Caco-2 (cell line): ENCODE data around the gene COL17A1. TPM values are rescaled to one million over a fixed set of nuclear protein-coding genes. Genes with fewer than 3 reads are reported as not detected.

ENCODE experiments used
- BruUV-seq: library from RNA; stranded (reverse); fragments of 400-500 nt; replicated peaks from 2 replicates; lab custom pipeline; 2021; lab: Mats Ljungman, UMichigan
- CTCF ChIA-PET: fragments of 300-600 bp; sonication (Branson Sonifier 250); formaldehyde crosslinking; loops from one replicate; lab custom pipeline; 2022; ENCODE audit warnings: antibody characterized with exemption; lab: Charles Lee
- POLR2A ChIA-PET: fragments of 300-600 bp; sonication (Branson Sonifier 250); formaldehyde crosslinking; loops from one replicate; lab custom pipeline; 2022; ENCODE audit warnings: antibody characterized with exemption; lab: Charles Lee
- DNase-seq, 2 experiments: peaks; one replicate each; pipeline versions ENCODE4 v3.0.0 to v3.0.0-alpha.2; 2020 to 2022
- H3K27me3 ChIP-seq: replicated peaks from 2 replicates; pipeline ENCODE4 v1.6.0; 2011; ENCODE audit warnings: low read length; ENCODE audit not compliant: control insufficient read depth, insufficient read depth
- H3K36me3 ChIP-seq: 2 replicates; pipeline ENCODE4 v1.5.1; 2011; ENCODE audit warnings: low read length; ENCODE audit not compliant: control insufficient read depth, insufficient read depth
- H3K4me1 ChIP-seq: fragments of 250-450 bp; sonication (Bioruptor Pico); 2 replicates; pipeline ENCODE4 v1.5.1; 2020; ENCODE audit warnings: mild to moderate bottlenecking
- H3K4me3 ChIP-seq: 2 replicates; pipeline ENCODE4 v1.5.1; 2011; ENCODE audit warnings: low read depth, mild to moderate bottlenecking, control low read depth, low read length
- H3K9me3 ChIP-seq: fragments of 250-450 bp; sonication (Bioruptor Pico); 2 replicates; pipeline ENCODE4 v1.5.1; 2020; ENCODE audit warnings: mild to moderate bottlenecking, moderate library complexity
- H3K27ac Mint-ChIP-seq: one replicate; pipeline ENCODE4 v1.8.0; 2022; ENCODE audit warnings: mixed read lengths; ENCODE audit not compliant: unreplicated experiment
- H3K27me3 Mint-ChIP-seq: one replicate; pipeline ENCODE4 v1.8.0; 2022; ENCODE audit warnings: mixed read lengths; ENCODE audit not compliant: insufficient read depth, unreplicated experiment
- H3K36me3 Mint-ChIP-seq: one replicate; pipeline ENCODE4 v1.8.0; 2022; ENCODE audit warnings: mild to moderate bottlenecking, mixed read lengths; ENCODE audit not compliant: insufficient read depth, unreplicated experiment
- H3K4me1 Mint-ChIP-seq: one replicate; pipeline ENCODE4 v1.8.0; 2022; ENCODE audit warnings: low read depth, mixed read lengths; ENCODE audit not compliant: unreplicated experiment
- H3K4me3 Mint-ChIP-seq: one replicate; pipeline ENCODE4 v1.8.0; 2022; ENCODE audit warnings: mild to moderate bottlenecking, moderate library complexity, mixed read lengths; ENCODE audit not compliant: unreplicated experiment
- H3K9me3 Mint-ChIP-seq: one replicate; pipeline ENCODE4 v1.8.0; 2022; ENCODE audit warnings: mixed read lengths; ENCODE audit not compliant: unreplicated experiment
- intact Hi-C: fragments of 100-400 bp; cut with micrococcal nuclease; formaldehyde crosslinking; loops from one replicate; pipeline ENCODE4 v1.10.0; 2022; ENCODE audit not compliant: unreplicated experiment
- total RNA-seq: library from RNA; stranded (reverse); gene quantifications from 2 replicates; pipeline ENCODE4 v1.2.3, GENCODE V29; 2022
- TF ChIP-seq, protein P1 (sequence below), 2 experiments: fragments of 200-600 bp in 1 of 2; IDR thresholded peaks; 1 replicate in 1 of 2; 2 replicates in 1 of 2; pipeline versions ENCODE4 v1.5.1 to v1.8.0; 2011 to 2022; ENCODE audit warnings: antibody characterized with exemption in 1 of 2, control low read depth in 1 of 2, inconsistent platforms in 1 of 2, low read depth in 1 of 2, low read length in 1 of 2, mild to moderate bottlenecking in 1 of 2, moderate library complexity in 1 of 2; ENCODE audit not compliant: insufficient read depth in 1 of 2, severe bottlenecking in 1 of 2, unreplicated experiment in 1 of 2

Gene COL17A1
- total RNA-seq, 1 experiment from 2014 or later, result 0.45 TPM

DNA sequence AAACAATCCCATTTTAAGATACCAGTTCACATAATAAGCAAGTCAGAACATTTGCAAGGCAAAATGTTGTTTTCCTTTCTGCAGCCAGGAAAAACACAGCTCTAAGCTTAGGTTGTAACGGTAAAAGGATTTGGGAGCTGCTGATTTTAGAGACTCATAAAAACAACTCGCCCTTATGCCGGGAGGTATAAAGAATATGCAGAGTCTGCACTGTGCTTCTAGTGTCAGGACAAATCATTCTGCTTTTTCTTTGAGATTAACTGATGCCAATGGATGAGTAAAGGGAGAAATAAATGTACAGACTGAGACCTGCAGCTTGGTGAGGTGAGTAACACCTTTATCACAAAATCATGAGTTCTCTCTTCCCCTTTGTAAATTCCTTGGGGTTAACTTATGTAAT lies 34.3 kb upstream of the COL17A1 start:
- DNase-seq, result no peak
- Histone ChIP-seq H3K4me1 (peaks cover 13% of the 10 kb centered on the region; the same call in 1 of the 2 replicates), H3K27me3 (no peaks in the 10 kb centered on the region), H3K4me3 (no peak overlapping the region), H3K36me3 (no peaks in the 10 kb centered on the region; the same call in 1 of the 2 replicates), H3K9me3 (no peaks in the 10 kb centered on the region)
- BruUV-seq, result no TSS peak
- H3K4me1 Mint-ChIP-seq, result no peaks in the 10 kb centered on the region
- intact Hi-C loops, result loop anchor here (2.0 to 5.0 kb wide), 4 partner anchors 39 to 138 kb away; no protein-coding TSS in a partner anchor
- H3K27ac Mint-ChIP-seq, result peak overlapping the region; percentile 96
- CTCF ChIA-PET, result no interaction called here
- H3K27me3 Mint-ChIP-seq, result no peaks in the 10 kb centered on the region
- no peak overlapping the region for H3K4me3 Mint-ChIP-seq
- H3K9me3 Mint-ChIP-seq, result no peaks in the 10 kb centered on the region
- no peaks in the 10 kb centered on the region for H3K36me3 Mint-ChIP-seq
- POLR2A ChIA-PET, result no interaction called here
- TF ChIP-seq, protein P1, sequence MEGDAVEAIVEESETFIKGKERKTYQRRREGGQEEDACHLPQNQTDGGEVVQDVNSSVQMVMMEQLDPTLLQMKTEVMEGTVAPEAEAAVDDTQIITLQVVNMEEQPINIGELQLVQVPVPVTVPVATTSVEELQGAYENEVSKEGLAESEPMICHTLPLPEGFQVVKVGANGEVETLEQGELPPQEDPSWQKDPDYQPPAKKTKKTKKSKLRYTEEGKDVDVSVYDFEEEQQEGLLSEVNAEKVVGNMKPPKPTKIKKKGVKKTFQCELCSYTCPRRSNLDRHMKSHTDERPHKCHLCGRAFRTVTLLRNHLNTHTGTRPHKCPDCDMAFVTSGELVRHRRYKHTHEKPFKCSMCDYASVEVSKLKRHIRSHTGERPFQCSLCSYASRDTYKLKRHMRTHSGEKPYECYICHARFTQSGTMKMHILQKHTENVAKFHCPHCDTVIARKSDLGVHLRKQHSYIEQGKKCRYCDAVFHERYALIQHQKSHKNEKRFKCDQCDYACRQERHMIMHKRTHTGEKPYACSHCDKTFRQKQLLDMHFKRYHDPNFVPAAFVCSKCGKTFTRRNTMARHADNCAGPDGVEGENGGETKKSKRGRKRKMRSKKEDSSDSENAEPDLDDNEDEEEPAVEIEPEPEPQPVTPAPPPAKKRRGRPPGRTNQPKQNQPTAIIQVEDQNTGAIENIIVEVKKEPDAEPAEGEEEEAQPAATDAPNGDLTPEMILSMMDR (IDR thresholded peaks at IDR 0.05; ENCODE audit: insufficient read depth in 1 of 2, low read depth in 1 of 2, low read length in 1 of 2, severe bottlenecking in 1 of 2, unreplicated experiment in 1 of 2), result no peak

DNA sequence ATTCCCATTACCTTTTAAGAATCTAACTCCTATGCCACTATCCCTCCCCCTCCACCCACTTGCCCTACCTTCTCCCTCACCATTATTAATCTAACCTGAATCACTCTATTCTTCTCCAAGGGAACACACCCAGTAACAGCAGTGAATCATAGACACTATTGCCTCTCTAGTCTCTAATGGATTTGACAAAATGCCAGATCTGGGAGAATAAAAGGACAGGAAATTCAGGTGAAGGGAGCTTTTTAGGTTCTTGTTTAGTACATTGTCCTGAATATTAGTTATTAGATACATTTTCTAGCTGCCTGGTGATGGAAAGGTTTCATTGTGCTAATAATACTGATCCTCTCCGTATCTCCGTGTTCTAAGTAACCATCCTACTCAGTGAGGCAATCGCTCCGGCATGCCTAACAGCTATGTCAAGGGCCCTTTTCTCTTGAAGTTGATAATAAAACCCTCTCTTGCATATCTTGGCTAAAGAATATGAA lies 32.2 kb upstream of the COL17A1 start:
- DNase-seq, result no peak
- CTCF ChIA-PET, result no interaction called here
- no peak overlapping the region for H3K27ac Mint-ChIP-seq

DNA sequence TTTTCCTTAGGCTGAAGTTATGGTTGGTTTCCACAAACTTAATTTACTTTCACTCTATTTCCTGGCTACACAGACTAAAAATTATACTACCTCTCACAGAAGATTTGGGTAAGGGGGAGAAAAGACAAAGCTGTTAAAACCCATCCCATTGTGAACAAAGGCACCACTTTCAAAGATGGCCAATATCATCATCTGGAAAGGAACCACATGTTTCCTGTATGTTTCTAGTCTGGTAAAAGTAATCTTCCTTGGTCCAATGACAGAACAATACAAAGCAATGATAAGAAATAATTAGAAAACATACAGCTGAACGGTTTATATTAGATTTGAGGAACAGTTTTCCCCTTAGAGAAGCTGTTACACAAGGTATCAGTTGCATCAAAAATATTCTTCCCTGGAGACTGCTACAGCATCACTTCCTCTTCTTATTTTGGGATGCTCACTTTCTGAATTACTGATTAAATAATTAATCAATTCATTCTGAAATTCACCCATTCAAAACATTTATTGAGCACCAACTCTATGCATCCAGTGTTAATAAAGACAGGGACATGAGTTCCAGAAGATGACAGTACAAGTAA lies 27.8 kb upstream of the COL17A1 start:
- CTCF ChIA-PET, result no interaction called here
- Histone ChIP-seq H3K27me3 (no peaks in the 10 kb centered on the region), H3K9me3 (no peaks in the 10 kb centered on the region; the same call in 1 of the 2 replicates), H3K36me3 (no peaks in the 10 kb centered on the region), H3K4me1 (peaks cover 17% of the 10 kb centered on the region), H3K4me3 (no peak overlapping the region)
- intact Hi-C loops, result no loop called here
- DNase-seq, result no peak
- Mint-ChIP-seq H3K4me3 (no peak overlapping the region), H3K4me1 (peaks cover 8% of the 10 kb centered on the region), H3K27ac (no peak overlapping the region), H3K9me3 (no peaks in the 10 kb centered on the region), H3K36me3 (no peaks in the 10 kb centered on the region), H3K27me3 (peaks cover 7% of the 10 kb centered on the region)
- TF ChIP-seq, protein P1 (IDR thresholded peaks at IDR 0.05; ENCODE audit: insufficient read depth in 1 of 2, low read depth in 1 of 2, low read length in 1 of 2, severe bottlenecking in 1 of 2, unreplicated experiment in 1 of 2), result no peak
- POLR2A ChIA-PET, result no interaction called here
- BruUV-seq, result no TSS peak

More for the DNA sequence above, 32.2 kb upstream of the COL17A1 start:
- no peak overlapping the region for H3K4me3 Mint-ChIP-seq
- BruUV-seq, result no TSS peak
- no peak overlapping the region for H3K4me3 ChIP-seq
- intact Hi-C loops, result no loop called here
- no peaks in the 10 kb centered on the region for H3K9me3 Mint-ChIP-seq
- no peaks in the 10 kb centered on the region for H3K36me3 ChIP-seq
- H3K27me3 ChIP-seq, result no peaks in the 10 kb centered on the region
- no peaks in the 10 kb centered on the region for H3K36me3 Mint-ChIP-seq
- POLR2A ChIA-PET, result no interaction called here
- H3K27me3 Mint-ChIP-seq, result no peaks in the 10 kb centered on the region
- TF ChIP-seq, protein P1 (IDR thresholded peaks at IDR 0.05; ENCODE audit: insufficient read depth in 1 of 2, low read depth in 1 of 2, low read length in 1 of 2, severe bottlenecking in 1 of 2, unreplicated experiment in 1 of 2), result no peak
- no peaks in the 10 kb centered on the region for H3K4me1 Mint-ChIP-seq
- no peaks in the 10 kb centered on the region for H3K9me3 ChIP-seq
- H3K4me1 ChIP-seq, result peaks cover 10% of the 10 kb centered on the region; the same call in 1 of the 2 replicates
